CMK (cell line): ENCODE data around the gene SLC16A9.

Source experiments
- DNase-seq: peaks from one replicate; pipeline ENCODE4 v3.0.0-alpha.2; 2010; ENCODE audit warnings: low read depth

The SLC16A9 gene

GRCh38 chr10:59718257-59718656 lies 8.6 kb upstream of the SLC16A9 start:
- no peak for DNase-seq

GRCh38 chr10:59713196-59713821 lies 3.7 kb upstream of the SLC16A9 start:
- DNase-seq, result peak; percentile 17

GRCh38 chr10:59711871-59712494 lies 2.3 kb upstream of the SLC16A9 start:
- no peak for DNase-seq

GRCh38 chr10:59708816-59709394 lies 745 bp downstream of the SLC16A9 start:
- DNase-seq, result no peak

- no peak for DNase-seq
Observed at GRCh38 chr10:59706851-59707797, 2.5 kb downstream of the SLC16A9 start.

GRCh38 chr10:59705931-59706330 lies 3.7 kb downstream of the SLC16A9 start:
- no peak for DNase-seq

- no peak for DNase-seq
Observed at GRCh38 chr10:59704630-59705029, 5.0 kb downstream of the SLC16A9 start.

GRCh38 chr10:59702347-59702746 lies 7.3 kb downstream of the SLC16A9 start:
- no peak for DNase-seq

GRCh38 chr10:59700709-59701108 lies 8.9 kb downstream of the SLC16A9 start:
- no peak for DNase-seq

- no peak for DNase-seq
Observed at GRCh38 chr10:59698326-59698725, 11.3 kb downstream of the SLC16A9 start.

- DNase-seq, result no peak
Observed at GRCh38 chr10:59695637-59696036, 14.0 kb downstream of the SLC16A9 start.

- no peak for DNase-seq
Observed at GRCh38 chr10:59694936-59695335, 14.7 kb downstream of the SLC16A9 start.

GRCh38 chr10:59692113-59692512 lies 17.5 kb downstream of the SLC16A9 start:
- DNase-seq, result no peak

GRCh38 chr10:59688921-59689351 lies 20.7 kb downstream of the SLC16A9 start:
- no peak for DNase-seq

GRCh38 chr10:59687657-59688056 lies 22.0 kb downstream of the SLC16A9 start:
- no peak for DNase-seq

GRCh38 chr10:59684006-59684405 lies 25.6 kb downstream of the SLC16A9 start:
- DNase-seq, result no peak

- DNase-seq, result no peak
Observed at GRCh38 chr10:59682986-59683937, 26.4 kb downstream of the SLC16A9 start.

GRCh38 chr10:59680199-59680598 lies 29.5 kb downstream of the SLC16A9 start:
- DNase-seq, result no peak

- DNase-seq, result no peak
Observed at GRCh38 chr10:59678884-59679301, 30.8 kb downstream of the SLC16A9 start.

- DNase-seq, result no peak
Observed at GRCh38 chr10:59677253-59677831, 32.3 kb downstream of the SLC16A9 start.

- DNase-seq, result no peak
Observed at GRCh38 chr10:59675812-59676211, 33.8 kb downstream of the SLC16A9 start.
